K562 (cell line): ENCODE measurements around the gene NR1D2. TPM values are rescaled to one million over a fixed set of nuclear protein-coding genes. Genes with fewer than 3 reads are reported as not detected.

Experiments used
- ARID2 ChIP-seq: fragments of 450-650 bp; IDR thresholded peaks from 2 replicates; pipeline ENCODE4 v1.6.1; 2017; ENCODE audit warnings: antibody characterized with exemption, mild to moderate bottlenecking
- CAMTA2 ChIP-seq: fragments of 250-450 bp; sonication (Bioruptor Pico); conservative IDR thresholded peaks from 2 replicates; pipeline ENCODE4 v1.5.1; 2022
- CEBPB ChIP-seq: fragments of 450-650 bp; IDR thresholded peaks from 2 replicates; pipeline ENCODE4 v1.6.1; 2016; ENCODE audit warnings: missing genetic modification characterization, missing compliant biosample characterization
- CXXC5 ChIP-seq: fragments of 250-450 bp; sonication (Bioruptor Pico); IDR thresholded peaks from 2 replicates; pipeline ENCODE4 v1.8.0; 2022; ENCODE audit warnings: inconsistent platforms, mild to moderate bottlenecking, moderate library complexity
- DPF2 ChIP-seq: fragments of 450-650 bp; IDR thresholded peaks from 2 replicates; pipeline ENCODE4 v1.6.1; 2016
- ETS2 ChIP-seq: IDR thresholded peaks from 2 replicates; pipeline ENCODE4 v1.6.1; 2016; ENCODE audit warnings: borderline replicate concordance, missing genetic modification characterization, mild to moderate bottlenecking, moderate library complexity, missing compliant biosample characterization; ENCODE audit not compliant: poor library complexity, severe bottlenecking
- HNRNPLL ChIP-seq: fragments of 200-400 bp; formaldehyde crosslinking; IDR thresholded peaks from 2 replicates; pipeline ENCODE4 v1.6.1; 2017; ENCODE audit warnings: low read length, low read depth, mild to moderate bottlenecking; ENCODE audit not compliant: poor library complexity, severe bottlenecking
- MECOM ChIP-seq: fragments of 250-450 bp; sonication (Bioruptor Pico); IDR thresholded peaks from 2 replicates; pipeline ENCODE4 v1.8.0; 2022; ENCODE audit warnings: inconsistent platforms
- NFATC3 ChIP-seq: fragments of 450-650 bp; IDR thresholded peaks from 2 replicates; pipeline ENCODE4 v1.6.1; 2017; ENCODE audit warnings: mild to moderate bottlenecking
- PHF20 ChIP-seq: fragments of 450-650 bp; IDR thresholded peaks from 2 replicates; pipeline ENCODE4 v1.6.1; 2018; ENCODE audit not compliant: partially characterized antibody
- POLR3G ChIP-seq: IDR thresholded peaks from 2 replicates; pipeline ENCODE4 v1.6.1; 2011; ENCODE audit not compliant: insufficient read length, insufficient replicate concordance; ENCODE audit errors: extremely low read depth
- RB1 ChIP-seq: fragments of 450-650 bp; IDR thresholded peaks from 2 replicates; pipeline ENCODE4 v1.6.1; 2017; ENCODE audit warnings: low read depth, mild to moderate bottlenecking
- SMAD1 ChIP-seq: fragments of 150-350 bp; IDR thresholded peaks from 2 replicates; pipeline ENCODE4 v1.6.1; 2014; ENCODE audit warnings: low read length, low read depth; ENCODE audit not compliant: partially characterized antibody
- TBP ChIP-seq: optimal IDR thresholded peaks from 2 replicates; pipeline ENCODE3; 2011; ENCODE audit warnings: low read depth, low read length, improper control_type of control experiment
- TRIM24 ChIP-seq, 2 experiments: fragments of 450-650 bp; IDR thresholded peaks; 2 replicates each; pipeline ENCODE4 v1.6.1; 2016
- ZNF707 ChIP-seq: fragments of 250-450 bp; sonication (Bioruptor Pico); conservative IDR thresholded peaks from 2 replicates; pipeline ENCODE4 v1.8.0; 2022; ENCODE audit warnings: inconsistent platforms, mild to moderate bottlenecking, moderate library complexity
- polyA plus RNA-seq, 8 experiments: library from polyadenylated mRNA; depleted of rRNA in 4 of 8; stranded (reverse) in 5 of 8; unstranded in 3 of 8; fragments of >200 nt; fragmentation: Nextera tagmentation in 2 of 8; fragmentation: Illumina TruSeq in 1 of 8; extraction: Ambion mirVana in 2 of 8; extraction: Trizol in 1 of 8; gene quantifications; 2 replicates each; pipeline versions ENCODE4 v1.2.1 to v1.2.3, GENCODE V29; 2011 to 2014; ENCODE audit warnings: inconsistent platforms in 1 of 8, missing spikeins in 1 of 8
- total RNA-seq, 7 experiments: library from RNA; depleted of rRNA in 6 of 7; stranded (reverse); fragments of >200 nt in 6 of 7; fragmentation: Illumina TruSeq in 2 of 7; extraction: Trizol in 2 of 7; gene quantifications; 2 replicates each; pipeline versions ENCODE4 v1.2.1 to v1.2.3, GENCODE V29; 2011 to 2021; ENCODE audit warnings: low replicate concordance in 1 of 7
- TF ChIP-seq, protein P1 (sequence below): sonication (generic); formaldehyde crosslinking; IDR thresholded peaks from 2 replicates; pipeline ENCODE4 v1.8.1; 2023; ENCODE audit warnings: missing genetic modification reagents, mild to moderate bottlenecking, borderline replicate concordance
- TF ChIP-seq, protein P2 (sequence below), 2 experiments: fragments of 250-450 bp in 1 of 2; fragments of 450-650 bp in 1 of 2; sonication (Bioruptor Pico) in 1 of 2; IDR thresholded peaks; 2 replicates each; pipeline versions ENCODE4 v1.6.1 to v1.8.0; 2016 to 2021; ENCODE audit warnings: mild to moderate bottlenecking in 2 of 2, moderate library complexity in 2 of 2, missing compliant biosample characterization in 1 of 2, missing genetic modification characterization in 1 of 2
- TF ChIP-seq, protein P3 (sequence below): fragments of 250-450 bp; sonication (Bioruptor Pico); IDR thresholded peaks from 2 replicates; pipeline ENCODE4 v1.4.0; 2020; ENCODE audit warnings: mild to moderate bottlenecking, moderate library complexity

The NR1D2 gene
- total and polyA plus RNA-seq, 9 of the 15 experiments (the other 6 are each of a cell fraction or from before 2014, with no cell fraction given) = 1.2 to 5.5 (median 2.9) TPM

DNA sequence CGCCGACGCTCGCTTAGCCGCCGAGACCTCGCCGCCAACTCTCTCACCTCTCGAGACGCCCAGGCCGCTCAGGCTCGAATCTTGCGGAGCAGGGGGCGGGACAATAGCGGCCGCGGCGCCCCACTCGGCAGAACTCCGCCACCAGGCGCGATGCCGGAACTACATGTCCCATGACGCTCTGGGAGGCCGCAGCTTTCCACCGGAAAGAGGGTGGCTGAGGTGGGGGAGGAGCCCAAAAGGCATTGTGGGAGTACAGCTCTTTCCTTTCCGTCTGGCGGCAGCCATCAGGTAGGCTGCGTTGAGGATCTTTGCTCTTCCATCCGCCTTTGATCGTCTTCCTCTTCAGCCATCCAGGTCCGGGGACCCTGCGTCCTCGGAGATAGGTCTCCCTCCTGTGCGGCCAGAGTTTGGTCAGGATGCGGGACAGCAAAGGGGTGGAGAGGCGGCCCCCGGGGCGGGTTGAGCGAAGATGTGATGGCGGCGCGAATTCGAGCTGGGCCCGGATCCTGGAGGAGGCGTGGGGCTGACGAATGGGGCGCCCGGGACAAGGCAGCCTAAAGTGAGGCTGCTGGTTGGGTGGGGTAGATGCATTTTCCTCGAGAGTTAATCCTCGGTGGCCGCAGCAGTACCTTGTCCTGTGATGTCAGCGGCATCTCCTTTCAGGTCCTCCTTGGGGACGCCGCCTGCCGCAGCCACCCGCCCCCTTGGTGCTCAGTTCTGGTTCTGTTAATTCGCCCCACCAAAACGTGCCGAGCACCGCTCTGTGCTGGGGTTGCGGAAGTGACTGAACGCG lies 28.0 kb upstream of the NR1D2 start, which contains the start of the genes NKIRAS1 and RPL15 (continued):
- TF ChIP-seq, protein P1, sequence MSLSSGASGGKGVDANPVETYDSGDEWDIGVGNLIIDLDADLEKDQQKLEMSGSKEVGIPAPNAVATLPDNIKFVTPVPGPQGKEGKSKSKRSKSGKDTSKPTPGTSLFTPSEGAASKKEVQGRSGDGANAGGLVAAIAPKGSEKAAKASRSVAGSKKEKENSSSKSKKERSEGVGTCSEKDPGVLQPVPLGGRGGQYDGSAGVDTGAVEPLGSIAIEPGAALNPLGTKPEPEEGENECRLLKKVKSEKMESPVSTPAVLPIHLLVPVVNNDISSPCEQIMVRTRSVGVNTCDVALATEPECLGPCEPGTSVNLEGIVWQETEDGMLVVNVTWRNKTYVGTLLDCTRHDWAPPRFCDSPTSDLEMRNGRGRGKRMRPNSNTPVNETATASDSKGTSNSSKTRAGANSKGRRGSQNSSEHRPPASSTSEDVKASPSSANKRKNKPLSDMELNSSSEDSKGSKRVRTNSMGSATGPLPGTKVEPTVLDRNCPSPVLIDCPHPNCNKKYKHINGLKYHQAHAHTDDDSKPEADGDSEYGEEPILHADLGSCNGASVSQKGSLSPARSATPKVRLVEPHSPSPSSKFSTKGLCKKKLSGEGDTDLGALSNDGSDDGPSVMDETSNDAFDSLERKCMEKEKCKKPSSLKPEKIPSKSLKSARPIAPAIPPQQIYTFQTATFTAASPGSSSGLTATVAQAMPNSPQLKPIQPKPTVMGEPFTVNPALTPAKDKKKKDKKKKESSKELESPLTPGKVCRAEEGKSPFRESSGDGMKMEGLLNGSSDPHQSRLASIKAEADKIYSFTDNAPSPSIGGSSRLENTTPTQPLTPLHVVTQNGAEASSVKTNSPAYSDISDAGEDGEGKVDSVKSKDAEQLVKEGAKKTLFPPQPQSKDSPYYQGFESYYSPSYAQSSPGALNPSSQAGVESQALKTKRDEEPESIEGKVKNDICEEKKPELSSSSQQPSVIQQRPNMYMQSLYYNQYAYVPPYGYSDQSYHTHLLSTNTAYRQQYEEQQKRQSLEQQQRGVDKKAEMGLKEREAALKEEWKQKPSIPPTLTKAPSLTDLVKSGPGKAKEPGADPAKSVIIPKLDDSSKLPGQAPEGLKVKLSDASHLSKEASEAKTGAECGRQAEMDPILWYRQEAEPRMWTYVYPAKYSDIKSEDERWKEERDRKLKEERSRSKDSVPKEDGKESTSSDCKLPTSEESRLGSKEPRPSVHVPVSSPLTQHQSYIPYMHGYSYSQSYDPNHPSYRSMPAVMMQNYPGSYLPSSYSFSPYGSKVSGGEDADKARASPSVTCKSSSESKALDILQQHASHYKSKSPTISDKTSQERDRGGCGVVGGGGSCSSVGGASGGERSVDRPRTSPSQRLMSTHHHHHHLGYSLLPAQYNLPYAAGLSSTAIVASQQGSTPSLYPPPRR (CRISPR knock-in tag) = peak; percentile 81
- TF ChIP-seq TRIM24 (IDR thresholded peaks at IDR 0.05) (peak in 1 of 2 experiments; percentile 46; a peak in 1 of 4 replicates), ZNF707 (CRISPR knock-in tag) (0 out of 2 replicates have a peak, but pooled peaks have one; percentile 45), POLR3G (no peak), DPF2 (no peak; the same call in none of the 2 replicates), TBP (no peak), SMAD1 (peak; percentile 97), HNRNPLL (peak; percentile 91), ARID2 (no peak), RB1 (peak; percentile 87), CXXC5 (CRISPR knock-in tag) (peak; percentile 95), CAMTA2 (no peak), ETS2 (tag) (no peak), PHF20 (peak; percentile 91), CEBPB (tag) (no peak), NFATC3 (no peak), MECOM (CRISPR knock-in tag) (no peak)
- TF ChIP-seq, protein P2, sequence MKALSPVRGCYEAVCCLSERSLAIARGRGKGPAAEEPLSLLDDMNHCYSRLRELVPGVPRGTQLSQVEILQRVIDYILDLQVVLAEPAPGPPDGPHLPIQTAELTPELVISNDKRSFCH (CRISPR knock-in tag; IDR thresholded peaks at IDR 0.05) = no peak
- TF ChIP-seq, protein P2 (tag; IDR thresholded peaks at IDR 0.05) = peak; percentile 81; the same call in 1 of the 2 replicates
- TF ChIP-seq, protein P3, sequence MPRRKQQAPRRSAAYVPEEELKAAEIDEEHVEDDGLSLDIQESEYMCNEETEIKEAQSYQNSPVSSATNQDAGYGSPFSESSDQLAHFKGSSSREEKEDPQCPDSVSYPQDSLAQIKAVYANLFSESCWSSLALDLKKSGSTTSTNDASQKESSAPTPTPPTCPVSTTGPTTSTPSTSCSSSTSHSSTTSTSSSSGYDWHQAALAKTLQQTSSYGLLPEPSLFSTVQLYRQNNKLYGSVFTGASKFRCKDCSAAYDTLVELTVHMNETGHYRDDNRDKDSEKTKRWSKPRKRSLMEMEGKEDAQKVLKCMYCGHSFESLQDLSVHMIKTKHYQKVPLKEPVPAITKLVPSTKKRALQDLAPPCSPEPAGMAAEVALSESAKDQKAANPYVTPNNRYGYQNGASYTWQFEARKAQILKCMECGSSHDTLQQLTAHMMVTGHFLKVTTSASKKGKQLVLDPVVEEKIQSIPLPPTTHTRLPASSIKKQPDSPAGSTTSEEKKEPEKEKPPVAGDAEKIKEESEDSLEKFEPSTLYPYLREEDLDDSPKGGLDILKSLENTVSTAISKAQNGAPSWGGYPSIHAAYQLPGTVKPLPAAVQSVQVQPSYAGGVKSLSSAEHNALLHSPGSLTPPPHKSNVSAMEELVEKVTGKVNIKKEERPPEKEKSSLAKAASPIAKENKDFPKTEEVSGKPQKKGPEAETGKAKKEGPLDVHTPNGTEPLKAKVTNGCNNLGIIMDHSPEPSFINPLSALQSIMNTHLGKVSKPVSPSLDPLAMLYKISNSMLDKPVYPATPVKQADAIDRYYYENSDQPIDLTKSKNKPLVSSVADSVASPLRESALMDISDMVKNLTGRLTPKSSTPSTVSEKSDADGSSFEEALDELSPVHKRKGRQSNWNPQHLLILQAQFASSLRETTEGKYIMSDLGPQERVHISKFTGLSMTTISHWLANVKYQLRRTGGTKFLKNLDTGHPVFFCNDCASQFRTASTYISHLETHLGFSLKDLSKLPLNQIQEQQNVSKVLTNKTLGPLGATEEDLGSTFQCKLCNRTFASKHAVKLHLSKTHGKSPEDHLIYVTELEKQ = no peak
